Measurements from ENCODE around the gene NOTUM. TPM values are rescaled to one million over a fixed set of nuclear protein-coding genes. Genes with fewer than 3 reads are reported as not detected.

Gene NOTUM
- total and polyA plus RNA-seq, 4 donors = 0.60 to 1.0 TPM; not detected in 2

GRCh38 chr17:81998212-81998611 is 37.2 kb upstream of the NOTUM start:
- ATAC-seq (ENCODE audit: low FRiP score) (no peak), DNase-seq (no peak)
- Histone ChIP-seq H3K4me3 (ENCODE audit: low read length in 2 of 2) (no peak overlapping the region), H3K27ac (ENCODE audit: low read depth in 1 of 2, low read length in 2 of 2) (no peak overlapping the region), H3K4me1 (ENCODE audit: control insufficient read depth in 1 of 2, insufficient read depth in 2 of 2, low read length in 2 of 2) (no peaks in the 10 kb centered on the region), H3K36me3 (ENCODE audit: control insufficient read depth in 1 of 2, insufficient read depth in 2 of 2, low read length in 1 of 2) (no peaks in the 10 kb centered on the region), H3K27me3 (ENCODE audit: control insufficient read depth in 1 of 2, insufficient read depth in 2 of 2, low read length in 1 of 2) (no peaks in the 10 kb centered on the region), H3K9me3 (ENCODE audit: control insufficient read depth, low read length) (no peaks in the 10 kb centered on the region)
- intact Hi-C loops (cut with DNase I) = no loop called here
- WGBS, 2 donors = 91 to 96% methylated on average over 7 of the region's 7 CpGs

DNA sequence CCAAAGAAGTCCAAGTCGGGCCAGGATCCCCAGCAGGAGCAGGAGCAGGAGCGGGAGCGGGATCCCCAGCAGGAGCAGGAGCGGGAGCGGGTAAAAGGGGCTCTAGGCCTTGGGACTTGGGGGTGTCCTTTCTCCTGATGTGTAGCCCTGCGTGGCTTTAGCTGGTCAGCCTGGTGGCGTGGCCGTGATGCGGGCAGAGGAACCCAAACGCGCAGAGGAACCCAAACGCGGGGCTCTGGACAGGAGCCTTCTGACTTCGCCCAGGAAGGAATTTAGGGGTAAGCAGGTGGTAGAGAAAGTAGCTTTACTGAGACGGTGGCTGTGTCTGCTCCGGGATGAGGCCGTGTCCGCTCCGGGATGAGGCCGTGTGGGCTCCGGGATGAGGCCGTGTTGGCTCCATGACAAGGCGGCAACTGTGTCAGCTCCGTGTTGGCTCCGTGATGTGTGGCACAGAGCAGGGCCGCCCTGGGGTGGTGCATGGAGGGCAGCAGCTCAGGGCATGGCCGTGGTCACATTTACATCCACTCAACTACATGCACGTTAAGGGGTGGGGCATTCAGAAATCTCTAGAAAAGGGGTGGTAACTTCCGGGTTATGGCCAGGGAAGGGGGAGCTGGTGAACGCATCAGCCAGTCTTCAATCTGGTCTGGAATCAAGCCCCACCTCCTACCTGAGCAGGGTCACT is 35.9 kb upstream of the NOTUM start:
- no peak overlapping the region for H3K27ac ChIP-seq (ENCODE audit: low read depth in 1 of 2, low read length in 2 of 2)
- no peaks in the 10 kb centered on the region for H3K27me3 ChIP-seq (ENCODE audit: control insufficient read depth in 1 of 2, insufficient read depth in 2 of 2, low read length in 1 of 2)
- no peak for ATAC-seq (ENCODE audit: low FRiP score)
- no peaks in the 10 kb centered on the region for H3K36me3 ChIP-seq (ENCODE audit: control insufficient read depth in 1 of 2, insufficient read depth in 2 of 2, low read length in 1 of 2)
- intact Hi-C loops (cut with DNase I) = no loop called here
- no peaks in the 10 kb centered on the region for H3K9me3 ChIP-seq (ENCODE audit: control insufficient read depth, low read length)
- no peaks in the 10 kb centered on the region for H3K4me1 ChIP-seq (ENCODE audit: control insufficient read depth in 1 of 2, insufficient read depth in 2 of 2, low read length in 2 of 2)
- peak in 1 of 2 donors; percentile 48 for DNase-seq
- WGBS, 2 donors = 95 to 96% methylated on average over 30 of the region's 30 CpGs
- no peak overlapping the region for H3K4me3 ChIP-seq (ENCODE audit: low read length in 2 of 2)

- DNase-seq = peak in 1 of 2 donors; percentile 45
- Histone ChIP-seq H3K27ac (ENCODE audit: low read depth in 1 of 2, low read length in 2 of 2) (no peak overlapping the region), H3K36me3 (ENCODE audit: control insufficient read depth in 1 of 2, insufficient read depth in 2 of 2, low read length in 1 of 2) (no peaks in the 10 kb centered on the region), H3K4me3 (ENCODE audit: low read length in 2 of 2) (no peak overlapping the region), H3K9me3 (ENCODE audit: control insufficient read depth, low read length) (no peaks in the 10 kb centered on the region), H3K27me3 (ENCODE audit: control insufficient read depth in 1 of 2, insufficient read depth in 2 of 2, low read length in 1 of 2) (no peaks in the 10 kb centered on the region), H3K4me1 (ENCODE audit: control insufficient read depth in 1 of 2, insufficient read depth in 2 of 2, low read length in 2 of 2) (no peaks in the 10 kb centered on the region)
- 95 to 96% methylated on average over 27 to 28 of the region's 28 CpGs for WGBS, 2 donors
- intact Hi-C loops (cut with DNase I) = no loop called here
- ATAC-seq (ENCODE audit: low FRiP score) = no peak
Observed at GRCh38 chr17:81996232-81996756, 35.3 kb upstream of the NOTUM start.

DNA sequence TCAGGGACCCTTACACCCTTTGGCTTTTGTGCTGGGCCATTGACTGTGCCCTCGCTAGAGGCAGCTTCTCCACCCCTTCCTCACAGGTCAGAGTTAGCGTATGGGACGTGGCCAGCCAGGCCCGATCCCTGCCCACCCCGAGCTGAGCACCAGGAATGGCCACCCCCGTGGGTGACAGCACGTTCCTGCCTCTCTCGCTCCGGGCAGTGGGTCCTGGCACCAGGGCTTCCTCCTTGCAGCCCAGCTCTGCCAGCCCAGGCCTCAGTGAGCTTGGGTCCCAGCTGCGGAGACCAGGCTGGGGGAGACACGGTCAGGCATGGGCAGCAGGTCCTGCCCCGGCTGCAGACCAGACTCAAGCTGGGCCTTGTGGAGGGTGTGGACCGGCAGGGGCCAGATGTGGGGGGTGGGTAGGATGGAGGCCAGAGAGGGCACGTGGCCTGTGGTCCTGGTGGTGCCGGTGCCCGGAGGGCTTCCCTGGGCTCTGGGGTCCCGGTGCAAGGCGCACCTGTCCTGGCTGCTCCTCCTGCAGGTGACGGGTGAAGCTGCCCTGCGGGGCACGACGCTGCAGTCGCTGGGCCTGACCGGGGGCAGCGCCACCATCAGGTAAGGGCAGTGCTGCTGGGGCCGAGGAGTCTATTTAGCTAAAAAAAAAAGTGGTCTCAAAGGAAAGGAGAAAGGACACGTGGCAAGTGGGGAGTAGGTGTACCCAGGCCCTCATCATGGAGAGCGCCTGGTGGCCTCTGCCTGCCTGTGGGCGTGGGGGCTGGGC is 34.7 kb upstream of the NOTUM start:
- H3K27me3 ChIP-seq (ENCODE audit: control insufficient read depth in 1 of 2, insufficient read depth in 2 of 2, low read length in 1 of 2) = no peaks in the 10 kb centered on the region
- no peaks in the 10 kb centered on the region for H3K9me3 ChIP-seq (ENCODE audit: control insufficient read depth, low read length)
- no peaks in the 10 kb centered on the region for H3K4me1 ChIP-seq (ENCODE audit: control insufficient read depth in 1 of 2, insufficient read depth in 2 of 2, low read length in 2 of 2)
- no peak overlapping the region for H3K4me3 ChIP-seq (ENCODE audit: low read length in 2 of 2)
- no peak overlapping the region for H3K27ac ChIP-seq (ENCODE audit: low read depth in 1 of 2, low read length in 2 of 2)
- intact Hi-C loops (cut with DNase I) = no loop called here
- no peak for ATAC-seq (ENCODE audit: low FRiP score)
- DNase-seq = peak in 1 of 2 donors; percentile 46
- no peaks in the 10 kb centered on the region for H3K36me3 ChIP-seq (ENCODE audit: control insufficient read depth in 1 of 2, insufficient read depth in 2 of 2, low read length in 1 of 2)
- WGBS, 2 donors = 94 to 96% methylated on average over 29 of the region's 29 CpGs

DNA sequence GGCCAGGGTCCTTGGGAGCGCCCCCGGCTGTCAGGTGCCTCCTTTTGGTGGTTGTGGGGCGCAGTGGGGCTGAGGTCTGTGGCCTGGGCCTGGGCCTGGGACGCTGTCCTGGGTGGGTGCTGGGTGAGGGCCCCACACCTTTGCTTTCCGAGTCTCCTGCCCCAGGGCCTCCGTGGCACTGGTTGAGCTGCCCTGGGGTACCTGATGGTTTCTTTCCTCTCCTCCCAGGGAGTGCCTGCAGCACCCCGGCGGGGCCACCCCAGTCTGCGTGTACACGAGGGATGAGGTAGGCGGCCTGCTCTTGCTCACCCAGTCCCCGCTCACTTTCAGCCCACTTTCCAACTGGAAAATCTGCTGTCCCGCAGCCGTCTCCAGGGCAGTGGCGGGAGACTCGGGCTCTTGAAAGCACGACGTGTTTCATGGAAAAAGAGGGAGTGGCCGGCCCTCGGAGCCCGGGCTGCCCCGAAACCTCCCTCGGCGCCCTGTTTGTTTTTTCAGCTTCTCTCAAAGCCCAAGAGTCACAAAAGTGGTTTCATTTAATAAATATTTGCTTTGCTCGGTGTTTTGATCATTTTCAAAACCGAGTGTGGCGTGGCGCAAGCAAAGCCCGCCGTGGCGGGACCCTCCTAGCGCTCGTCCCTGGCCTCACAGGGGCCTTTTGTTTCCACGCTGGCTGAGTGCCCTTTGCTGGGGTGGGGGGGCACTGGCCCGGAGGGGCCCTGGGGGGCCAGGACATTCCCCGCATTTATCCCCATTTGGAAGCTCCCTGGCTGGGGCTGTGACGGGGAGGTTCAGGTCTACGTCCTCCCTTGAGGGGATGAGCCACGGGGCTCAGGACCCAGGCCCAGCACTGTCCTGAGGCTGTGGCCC is 33.8 kb upstream of the NOTUM start:
- WGBS, 2 donors = 93 to 94% methylated on average over 39 of the region's 39 CpGs
- ATAC-seq (ENCODE audit: low FRiP score) (no peak), DNase-seq (no peak)
- H3K4me3 ChIP-seq (ENCODE audit: low read length in 2 of 2) = no peak overlapping the region
- no peaks in the 10 kb centered on the region for H3K4me1 ChIP-seq (ENCODE audit: control insufficient read depth in 1 of 2, insufficient read depth in 2 of 2, low read length in 2 of 2)
- H3K9me3 ChIP-seq (ENCODE audit: control insufficient read depth, low read length) = no peaks in the 10 kb centered on the region
- no peak overlapping the region for H3K27ac ChIP-seq (ENCODE audit: low read depth in 1 of 2, low read length in 2 of 2)
- no peaks in the 10 kb centered on the region for H3K36me3 ChIP-seq (ENCODE audit: control insufficient read depth in 1 of 2, insufficient read depth in 2 of 2, low read length in 1 of 2)
- intact Hi-C loops (cut with DNase I) = no loop called here
- no peaks in the 10 kb centered on the region for H3K27me3 ChIP-seq (ENCODE audit: control insufficient read depth in 1 of 2, insufficient read depth in 2 of 2, low read length in 1 of 2)

- no peaks in the 10 kb centered on the region for H3K4me1 ChIP-seq (ENCODE audit: control insufficient read depth in 1 of 2, insufficient read depth in 2 of 2, low read length in 2 of 2)
- H3K27ac ChIP-seq (ENCODE audit: low read depth in 1 of 2, low read length in 2 of 2) = no peak overlapping the region
- WGBS, 2 donors = 96 to 97% methylated on average over 37 of the region's 37 CpGs
- ATAC-seq (ENCODE audit: low FRiP score) (no peak), DNase-seq (peak in 1 of 2 donors; percentile 41)
- H3K4me3 ChIP-seq (ENCODE audit: low read length in 2 of 2) = no peak overlapping the region
- no peaks in the 10 kb centered on the region for H3K9me3 ChIP-seq (ENCODE audit: control insufficient read depth, low read length)
- no peaks in the 10 kb centered on the region for H3K36me3 ChIP-seq (ENCODE audit: control insufficient read depth in 1 of 2, insufficient read depth in 2 of 2, low read length in 1 of 2)
- H3K27me3 ChIP-seq (ENCODE audit: control insufficient read depth in 1 of 2, insufficient read depth in 2 of 2, low read length in 1 of 2) = no peaks in the 10 kb centered on the region
- intact Hi-C loops (cut with DNase I) = no loop called here
Observed at GRCh38 chr17:81993729-81994592, 33.0 kb upstream of the NOTUM start.

DNA sequence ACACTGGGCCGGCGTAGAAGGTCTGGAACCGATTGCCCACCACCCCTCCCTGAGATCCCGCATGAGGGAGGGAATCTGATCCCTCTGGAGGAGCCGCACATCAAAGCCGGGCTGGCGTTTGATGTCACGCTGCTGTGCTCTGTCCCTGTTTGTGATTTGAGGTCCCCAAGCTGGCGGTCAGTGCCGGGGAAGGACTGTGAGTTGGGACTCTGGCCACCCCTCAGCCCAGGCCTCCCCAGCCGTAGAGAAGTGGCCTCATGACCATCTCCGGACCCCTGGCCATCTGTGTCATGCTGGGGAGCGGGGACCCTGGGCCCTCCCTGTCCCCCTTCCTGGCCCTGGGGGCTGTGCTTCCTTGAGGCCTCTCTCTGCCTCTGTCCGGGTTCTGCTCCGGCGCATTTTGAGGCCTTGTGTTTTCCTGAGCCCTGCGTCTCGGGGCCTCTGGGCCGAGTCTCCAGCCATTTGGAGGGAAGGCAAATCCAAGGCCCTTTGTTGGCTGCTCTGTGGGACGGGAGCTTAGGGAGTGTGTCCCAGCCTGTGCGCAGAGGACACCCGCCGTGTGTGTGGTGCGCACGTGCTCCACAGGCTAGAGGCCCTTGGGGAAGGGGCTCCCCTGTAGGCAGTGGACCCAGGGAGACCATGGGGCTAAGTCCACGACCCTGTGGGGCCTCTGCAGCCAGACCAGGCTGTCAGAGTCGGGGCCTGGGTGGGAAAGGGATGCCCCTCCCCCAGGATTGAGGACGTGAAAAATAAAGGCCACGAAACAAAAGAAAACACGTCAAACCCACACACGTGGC is 31.5 kb upstream of the NOTUM start:
- intact Hi-C loops (cut with DNase I) = no loop called here
- no peaks in the 10 kb centered on the region for H3K4me1 ChIP-seq (ENCODE audit: control insufficient read depth in 1 of 2, insufficient read depth in 2 of 2, low read length in 2 of 2)
- no peak for ATAC-seq (ENCODE audit: low FRiP score)
- no peaks in the 10 kb centered on the region for H3K27me3 ChIP-seq (ENCODE audit: control insufficient read depth in 1 of 2, insufficient read depth in 2 of 2, low read length in 1 of 2)
- no peak overlapping the region for H3K27ac ChIP-seq (ENCODE audit: low read depth in 1 of 2, low read length in 2 of 2)
- H3K4me3 ChIP-seq (ENCODE audit: low read length in 2 of 2) = no peak overlapping the region
- no peaks in the 10 kb centered on the region for H3K9me3 ChIP-seq (ENCODE audit: control insufficient read depth, low read length)
- no peaks in the 10 kb centered on the region for H3K36me3 ChIP-seq (ENCODE audit: control insufficient read depth in 1 of 2, insufficient read depth in 2 of 2, low read length in 1 of 2)
- DNase-seq = peak in 1 of 2 donors; percentile 45
- WGBS, 2 donors = 76 to 80% methylated on average over 31 of the region's 31 CpGs

Data from aorta (tissue), 5 donors.